Measurements from ENCODE around the gene ATP11C.

ATP11C gene

DNA sequence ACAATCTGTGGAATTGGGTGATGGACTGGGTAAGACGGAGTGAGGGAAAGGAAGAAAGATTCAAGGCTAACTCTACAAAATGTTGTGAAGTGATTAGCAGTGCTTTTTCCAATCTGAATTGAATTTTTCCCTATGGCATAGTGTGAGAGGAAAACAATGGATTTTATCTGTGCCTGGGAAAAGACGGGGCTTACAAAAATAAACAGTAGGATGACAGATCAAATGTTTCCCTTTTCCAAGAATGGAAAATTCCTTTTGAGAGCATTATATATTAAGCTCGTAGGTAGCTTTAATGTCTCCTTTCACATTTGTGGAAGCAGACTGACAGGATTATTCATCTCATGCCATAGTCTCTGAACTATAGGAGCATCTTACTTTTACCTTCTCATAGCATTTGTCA lies 27.8 kb downstream of the ATP11C start:
- no peaks in the 10 kb centered on the region for H3K36me3 ChIP-seq (ENCODE audit: control insufficient read depth, insufficient read depth, low read length)
- TF ChIP-seq, protein P1, sequence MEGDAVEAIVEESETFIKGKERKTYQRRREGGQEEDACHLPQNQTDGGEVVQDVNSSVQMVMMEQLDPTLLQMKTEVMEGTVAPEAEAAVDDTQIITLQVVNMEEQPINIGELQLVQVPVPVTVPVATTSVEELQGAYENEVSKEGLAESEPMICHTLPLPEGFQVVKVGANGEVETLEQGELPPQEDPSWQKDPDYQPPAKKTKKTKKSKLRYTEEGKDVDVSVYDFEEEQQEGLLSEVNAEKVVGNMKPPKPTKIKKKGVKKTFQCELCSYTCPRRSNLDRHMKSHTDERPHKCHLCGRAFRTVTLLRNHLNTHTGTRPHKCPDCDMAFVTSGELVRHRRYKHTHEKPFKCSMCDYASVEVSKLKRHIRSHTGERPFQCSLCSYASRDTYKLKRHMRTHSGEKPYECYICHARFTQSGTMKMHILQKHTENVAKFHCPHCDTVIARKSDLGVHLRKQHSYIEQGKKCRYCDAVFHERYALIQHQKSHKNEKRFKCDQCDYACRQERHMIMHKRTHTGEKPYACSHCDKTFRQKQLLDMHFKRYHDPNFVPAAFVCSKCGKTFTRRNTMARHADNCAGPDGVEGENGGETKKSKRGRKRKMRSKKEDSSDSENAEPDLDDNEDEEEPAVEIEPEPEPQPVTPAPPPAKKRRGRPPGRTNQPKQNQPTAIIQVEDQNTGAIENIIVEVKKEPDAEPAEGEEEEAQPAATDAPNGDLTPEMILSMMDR (IDR thresholded peaks at IDR 0.05) = no peak
- H3K4me1 ChIP-seq = no peaks in the 10 kb centered on the region
- no peaks in the 10 kb centered on the region for H3K79me2 ChIP-seq
- H3K27me3 ChIP-seq (ENCODE audit: control insufficient read depth, insufficient read depth, low read length) = no peaks in the 10 kb centered on the region
- H3K4me2 ChIP-seq (ENCODE audit: low read length) = no peak overlapping the region
- no peaks in the 10 kb centered on the region for H3K9me3 ChIP-seq (ENCODE audit: control insufficient read depth, low read length)
- no peak overlapping the region for H2AFZ ChIP-seq
- H3K9ac ChIP-seq = no peak overlapping the region
- H3K27ac ChIP-seq = no peak overlapping the region
- no peak overlapping the region for H3K4me3 ChIP-seq (ENCODE audit: low read depth, low read length)

DNA sequence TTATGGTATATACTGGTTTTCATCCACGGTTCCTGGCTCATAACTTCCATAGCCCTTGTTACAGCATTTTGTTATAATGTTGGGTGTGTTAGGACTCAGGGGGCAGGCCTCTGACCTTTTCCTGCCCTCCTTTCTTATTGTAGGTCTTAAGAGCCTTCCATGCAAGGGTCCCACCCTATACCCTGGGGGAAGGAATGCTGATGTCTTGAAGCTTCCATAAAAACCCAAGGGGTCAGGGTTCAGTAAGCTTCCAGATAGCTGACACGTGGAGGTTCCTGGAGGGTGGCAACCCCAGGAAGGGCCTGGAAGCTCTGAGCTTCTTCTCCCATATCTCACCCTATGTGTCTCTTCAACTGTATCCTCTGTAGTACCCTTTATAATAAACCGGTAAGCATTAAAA lies 29.6 kb downstream of the ATP11C start:
- TF ChIP-seq, protein P1 (IDR thresholded peaks at IDR 0.05) = no peak
- H3K36me3 ChIP-seq (ENCODE audit: control insufficient read depth, insufficient read depth, low read length) = no peaks in the 10 kb centered on the region
- H3K9me3 ChIP-seq (ENCODE audit: control insufficient read depth, low read length) = no peaks in the 10 kb centered on the region
- H2AFZ ChIP-seq = no peak overlapping the region
- H3K27me3 ChIP-seq (ENCODE audit: control insufficient read depth, insufficient read depth, low read length) = no peaks in the 10 kb centered on the region
- H3K79me2 ChIP-seq = no peaks in the 10 kb centered on the region
- no peak overlapping the region for H3K27ac ChIP-seq
- no peak overlapping the region for H3K4me3 ChIP-seq (ENCODE audit: low read depth, low read length)
- H3K4me1 ChIP-seq = no peaks in the 10 kb centered on the region
- no peak overlapping the region for H3K4me2 ChIP-seq (ENCODE audit: low read length)
- H3K9ac ChIP-seq = no peak overlapping the region

DNA sequence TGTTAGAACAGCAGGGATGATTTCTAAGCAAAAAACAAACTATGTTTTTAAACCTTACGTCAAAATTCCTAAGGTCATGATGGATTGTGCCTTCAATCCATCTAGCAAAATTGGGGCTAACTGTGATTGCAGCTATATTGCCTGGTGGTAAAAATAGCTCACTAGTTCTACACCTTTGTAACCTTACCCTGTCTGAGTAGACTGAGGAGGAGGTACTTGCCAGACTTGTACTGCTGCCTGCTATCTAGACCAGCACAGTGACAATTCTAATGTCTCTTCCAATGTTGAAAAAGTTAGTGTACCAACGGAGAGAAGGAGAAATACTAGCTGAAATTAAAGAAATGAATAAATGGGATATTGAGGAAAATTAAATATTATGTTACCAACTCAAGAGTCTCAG lies 30.3 kb downstream of the ATP11C start:
- no peak overlapping the region for H3K9ac ChIP-seq
- no peaks in the 10 kb centered on the region for H3K4me1 ChIP-seq
- H3K4me2 ChIP-seq (ENCODE audit: low read length) = no peak overlapping the region
- H3K4me3 ChIP-seq (ENCODE audit: low read depth, low read length) = no peak overlapping the region
- no peaks in the 10 kb centered on the region for H3K9me3 ChIP-seq (ENCODE audit: control insufficient read depth, low read length)
- H3K27ac ChIP-seq = no peak overlapping the region
- no peak overlapping the region for H2AFZ ChIP-seq
- H3K27me3 ChIP-seq (ENCODE audit: control insufficient read depth, insufficient read depth, low read length) = no peaks in the 10 kb centered on the region
- H3K36me3 ChIP-seq (ENCODE audit: control insufficient read depth, insufficient read depth, low read length) = no peaks in the 10 kb centered on the region
- TF ChIP-seq, protein P1 (IDR thresholded peaks at IDR 0.05) = no peak
- H3K79me2 ChIP-seq = no peaks in the 10 kb centered on the region

DNA sequence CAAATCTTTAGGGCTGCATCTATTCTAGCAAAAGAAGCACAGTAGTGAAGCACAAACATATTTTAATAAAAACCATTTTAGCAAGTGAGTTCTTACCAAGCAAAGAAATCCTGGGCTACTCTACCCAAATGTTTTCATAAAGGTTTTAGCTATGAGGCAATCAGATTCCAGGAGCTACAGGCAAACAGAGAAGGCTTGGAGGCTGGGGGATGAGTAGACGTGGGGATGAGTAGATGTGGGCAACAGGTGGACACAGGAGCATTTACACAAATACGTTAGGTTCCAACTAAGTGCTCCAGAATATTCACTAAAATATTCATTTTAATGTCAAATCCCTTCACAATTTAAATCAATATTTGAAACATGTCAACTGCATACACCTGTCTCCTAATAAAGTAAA lies 34.5 kb downstream of the ATP11C start:
- Histone ChIP-seq H2AFZ (no peak overlapping the region), H3K36me3 (ENCODE audit: control insufficient read depth, insufficient read depth, low read length) (no peaks in the 10 kb centered on the region), H3K27ac (no peak overlapping the region), H3K9ac (no peak overlapping the region), H3K27me3 (ENCODE audit: control insufficient read depth, insufficient read depth, low read length) (no peaks in the 10 kb centered on the region), H3K4me2 (ENCODE audit: low read length) (no peak overlapping the region), H3K79me2 (no peaks in the 10 kb centered on the region), H3K4me1 (no peaks in the 10 kb centered on the region), H3K9me3 (ENCODE audit: control insufficient read depth, low read length) (no peaks in the 10 kb centered on the region), H3K4me3 (ENCODE audit: low read depth, low read length) (no peak overlapping the region)
- TF ChIP-seq, protein P1 (IDR thresholded peaks at IDR 0.05) = no peak

DNA sequence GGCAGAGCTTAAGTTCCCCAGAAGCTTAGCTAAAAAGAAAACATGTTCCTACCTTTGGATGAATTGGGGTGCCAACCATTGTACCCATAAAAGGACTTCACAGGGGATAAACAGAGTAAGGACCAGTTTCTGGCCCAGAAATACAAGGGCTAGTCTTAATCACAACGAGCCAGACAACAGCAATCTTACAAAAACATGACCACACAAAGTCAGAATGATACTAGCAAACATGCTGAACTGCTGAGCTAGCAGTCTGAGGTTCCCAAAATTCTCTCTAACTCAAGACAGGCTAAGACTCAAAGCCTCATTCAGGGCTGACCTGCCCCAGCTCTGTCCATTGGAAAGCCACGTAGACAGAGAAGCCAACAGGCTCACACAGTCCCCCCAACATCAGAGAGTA lies 40.3 kb downstream of the ATP11C start:
- Histone ChIP-seq H3K4me2 (ENCODE audit: low read length) (no peak overlapping the region), H2AFZ (no peak overlapping the region), H3K27ac (no peak overlapping the region), H3K36me3 (ENCODE audit: control insufficient read depth, insufficient read depth, low read length) (no peaks in the 10 kb centered on the region), H3K9ac (no peak overlapping the region), H3K4me3 (ENCODE audit: low read depth, low read length) (no peak overlapping the region), H3K4me1 (no peaks in the 10 kb centered on the region), H3K9me3 (ENCODE audit: control insufficient read depth, low read length) (no peaks in the 10 kb centered on the region), H3K27me3 (ENCODE audit: control insufficient read depth, insufficient read depth, low read length) (no peaks in the 10 kb centered on the region), H3K79me2 (no peaks in the 10 kb centered on the region)
- TF ChIP-seq, protein P1 (IDR thresholded peaks at IDR 0.05) = no peak
